Islet precursor cell (in vitro differentiated cells): Measurements from ENCODE around the gene POLH.
"Not testable (repeated sequence)": the region's sequence is repeated elsewhere in the genome, so short reads cannot be mapped to it uniquely, and the experiment has no call there.

Experiments
- DNase-seq: peaks from one replicate; pipeline ENCODE4 v3.0.0-alpha.2; 2018

Gene POLH

DNA sequence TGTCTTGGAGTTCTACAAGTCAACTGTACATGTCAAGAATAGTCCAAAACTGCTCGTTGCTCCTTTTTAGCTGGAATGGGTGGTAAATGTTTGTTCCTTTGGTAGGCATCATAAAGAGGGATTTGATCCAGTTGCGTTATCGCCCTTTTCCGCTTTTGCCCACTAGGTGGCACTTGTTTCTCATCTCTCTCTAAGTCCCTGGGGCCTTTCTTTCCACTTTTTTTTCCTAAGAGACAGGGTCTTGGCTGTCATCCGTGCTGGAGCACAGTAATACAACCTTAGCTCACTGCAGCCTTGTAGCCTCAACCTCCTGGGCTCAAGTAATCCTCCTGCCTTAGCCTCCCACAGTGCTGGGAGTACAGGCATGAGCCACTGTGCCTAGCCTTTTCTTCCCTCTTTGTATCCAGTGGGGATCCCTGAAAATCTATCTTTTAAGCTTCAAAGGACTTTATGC lies 32.4 kb downstream of the POLH start:
- peak; percentile 80 for DNase-seq

DNA sequence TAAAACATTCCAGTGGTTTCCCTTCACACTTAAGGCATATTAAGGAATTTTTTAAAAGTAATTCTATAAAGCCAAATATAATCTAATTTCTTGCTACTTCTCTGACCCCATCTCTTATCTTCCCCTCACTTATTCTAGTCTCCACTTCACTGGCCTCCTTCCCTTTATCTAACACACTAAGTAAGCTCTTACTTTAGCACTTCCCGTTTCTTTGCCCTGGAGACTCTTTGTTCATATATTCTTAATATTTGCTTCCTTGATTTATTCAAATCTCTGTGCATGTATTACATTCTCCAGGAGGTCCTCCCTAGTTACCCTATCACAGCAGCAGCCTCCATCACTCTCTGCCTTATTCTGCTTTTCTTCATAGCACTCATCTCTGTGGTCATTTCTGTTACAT lies 32.8 kb downstream of the POLH start:
- DNase-seq = no peak

DNA sequence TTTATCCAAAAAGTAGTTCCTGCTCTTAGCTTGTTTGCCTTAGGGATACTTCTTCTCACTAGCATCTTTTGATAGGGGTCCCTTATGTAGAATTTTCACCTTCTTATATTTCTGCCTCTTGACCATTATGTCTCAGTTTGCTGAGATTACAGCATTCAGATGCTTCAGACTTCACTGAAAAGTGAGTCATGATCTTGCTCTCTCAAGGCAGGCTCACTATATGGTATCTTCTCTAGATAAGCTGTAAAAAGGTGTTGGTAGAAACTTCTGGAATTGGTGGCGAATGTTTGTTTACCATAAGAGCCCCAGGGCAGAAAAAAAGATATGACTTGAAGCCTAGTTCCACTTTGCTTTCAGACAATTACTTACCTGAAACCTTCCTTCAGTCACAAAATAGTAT lies 33.4 kb downstream of the POLH start:
- no peak for DNase-seq

DNA sequence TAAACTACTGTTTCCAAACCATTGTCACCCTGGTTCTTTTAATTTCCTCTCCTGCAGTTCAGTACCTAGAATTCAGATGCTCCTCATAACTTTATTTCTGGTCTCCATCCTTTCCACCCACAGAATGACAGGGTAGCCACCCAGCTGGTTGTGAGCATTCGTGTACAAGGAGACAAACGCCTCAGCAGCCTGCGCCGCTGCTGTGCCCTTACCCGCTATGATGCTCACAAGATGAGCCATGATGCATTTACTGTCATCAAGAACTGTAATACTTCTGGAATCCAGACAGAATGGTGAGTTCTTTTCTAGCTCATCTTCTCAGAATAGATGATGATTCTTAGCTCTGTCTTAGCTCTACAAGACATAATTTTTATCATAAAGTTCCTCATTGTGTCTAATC lies 34.4 kb downstream of the POLH start:
- DNase-seq = no peak

DNA sequence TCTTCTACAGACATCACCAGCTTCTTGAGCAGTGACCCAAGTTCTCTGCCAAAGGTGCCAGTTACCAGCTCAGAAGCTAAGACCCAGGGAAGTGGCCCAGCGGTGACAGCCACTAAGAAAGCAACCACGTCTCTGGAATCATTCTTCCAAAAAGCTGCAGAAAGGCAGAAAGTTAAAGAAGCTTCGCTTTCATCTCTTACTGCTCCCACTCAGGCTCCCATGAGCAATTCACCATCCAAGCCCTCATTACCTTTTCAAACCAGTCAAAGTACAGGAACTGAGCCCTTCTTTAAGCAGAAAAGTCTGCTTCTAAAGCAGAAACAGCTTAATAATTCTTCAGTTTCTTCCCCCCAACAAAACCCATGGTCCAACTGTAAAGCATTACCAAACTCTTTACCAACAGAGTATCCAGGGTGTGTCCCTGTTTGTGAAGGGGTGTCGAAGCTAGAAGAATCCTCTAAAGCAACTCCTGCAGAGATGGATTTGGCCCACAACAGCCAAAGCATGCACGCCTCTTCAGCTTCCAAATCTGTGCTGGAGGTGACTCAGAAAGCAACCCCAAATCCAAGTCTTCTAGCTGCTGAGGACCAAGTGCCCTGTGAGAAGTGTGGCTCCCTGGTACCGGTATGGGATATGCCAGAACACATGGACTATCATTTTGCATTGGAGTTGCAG lies 37.9 kb downstream of the POLH start:
- no peak for DNase-seq

DNA sequence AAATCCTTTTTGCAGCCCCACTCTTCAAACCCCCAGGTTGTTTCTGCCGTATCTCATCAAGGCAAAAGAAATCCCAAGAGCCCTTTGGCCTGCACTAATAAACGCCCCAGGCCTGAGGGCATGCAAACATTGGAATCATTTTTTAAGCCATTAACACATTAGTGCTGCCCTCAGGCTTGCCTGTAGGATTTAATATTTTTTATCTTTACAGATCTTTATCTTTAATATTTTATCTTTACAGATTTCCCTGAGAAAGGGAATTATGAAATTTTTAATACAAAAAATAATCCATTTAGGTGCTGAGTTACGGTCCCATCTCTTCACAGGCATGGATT lies 38.4 kb downstream of the POLH start:
- no peak for DNase-seq

DNA sequence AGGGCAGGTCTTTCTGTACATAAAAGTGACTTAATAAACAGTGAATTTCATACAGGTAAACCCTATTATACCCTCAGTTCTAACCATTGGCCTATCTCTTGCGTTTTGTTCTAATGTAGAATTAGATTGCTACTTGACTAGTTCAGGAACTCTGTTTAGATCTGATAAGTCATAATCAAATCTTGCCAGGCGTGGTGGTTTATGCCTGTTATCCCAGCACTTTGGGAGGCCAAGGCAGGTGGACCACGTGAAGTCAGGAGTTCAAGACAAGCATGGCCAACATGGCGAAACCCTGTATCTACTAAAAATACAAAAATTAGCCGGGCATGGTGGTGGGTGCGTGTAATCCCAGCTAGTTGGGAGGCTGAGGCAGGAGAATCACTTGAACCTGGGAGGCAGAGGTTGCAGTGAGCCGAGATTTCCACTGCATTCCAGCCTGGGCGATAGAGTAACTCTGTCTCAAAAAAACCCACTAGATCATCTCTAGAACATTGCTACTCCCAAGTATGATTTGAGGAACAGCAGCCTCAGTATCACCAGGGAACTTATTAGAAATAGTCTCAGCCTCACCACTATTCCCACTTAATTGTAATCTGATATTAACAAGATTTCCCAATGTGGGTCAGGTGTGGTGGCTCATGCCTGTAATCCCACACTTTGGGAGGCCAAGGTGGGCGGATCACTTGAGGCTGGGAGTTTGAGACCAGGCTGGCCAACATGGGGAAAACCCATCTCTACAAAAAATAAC lies 40.9 kb downstream of the POLH start:
- no peak for DNase-seq

DNA sequence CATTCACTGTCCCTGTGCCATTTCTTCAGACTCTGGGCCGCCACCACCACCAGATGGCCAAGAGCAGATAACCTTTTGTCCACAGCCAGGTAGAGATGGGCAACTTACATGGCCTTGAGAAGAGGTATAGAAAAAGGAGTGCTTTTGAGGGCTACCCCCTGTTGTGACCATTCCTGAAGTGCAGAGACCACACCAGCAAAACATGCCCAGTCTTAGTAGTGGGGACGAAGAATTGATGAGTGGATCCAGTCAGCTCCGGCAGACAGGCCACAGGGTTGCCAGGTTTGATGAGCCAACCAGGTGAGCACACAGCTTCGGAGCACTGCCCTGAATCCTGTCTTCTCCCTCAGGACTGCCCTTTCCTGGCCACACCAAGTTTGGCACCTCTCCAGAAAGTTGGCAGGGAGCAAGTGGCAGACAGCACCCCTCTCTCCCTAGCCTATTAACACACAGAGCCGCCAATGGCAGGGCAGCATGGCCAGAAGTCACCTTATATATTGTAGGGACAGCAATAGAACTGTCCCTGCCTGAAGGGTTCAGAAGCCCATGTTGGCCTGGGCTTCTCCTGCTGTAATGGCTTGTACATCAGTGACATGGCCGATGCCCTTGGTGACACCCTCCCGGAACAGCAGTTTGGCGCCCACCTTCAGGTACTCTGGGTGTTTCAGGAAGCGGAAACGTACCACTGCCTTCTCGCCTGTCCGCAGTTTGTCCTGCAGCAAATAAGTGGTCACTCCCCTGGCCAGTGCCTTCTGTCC lies 45.3 kb downstream of the POLH start:
- DNase-seq = no peak

DNA sequence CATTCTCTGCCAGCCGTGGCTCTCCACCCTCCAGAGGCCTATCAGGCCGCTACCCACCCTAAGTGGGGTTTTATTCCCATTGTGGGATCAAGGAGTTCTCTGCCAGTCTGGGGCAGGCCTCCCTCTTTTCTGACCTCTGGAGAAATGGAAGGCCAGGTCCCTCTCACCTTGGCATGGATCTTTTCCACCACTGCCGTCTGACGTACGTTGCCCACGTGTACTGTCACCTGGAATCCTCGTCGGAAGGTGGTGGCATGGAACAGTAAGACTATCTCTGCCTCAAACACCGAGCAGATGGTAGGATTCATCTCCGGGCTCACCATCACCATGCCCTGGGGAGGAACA lies 45.8 kb downstream of the POLH start:
- no peak for DNase-seq

DNA sequence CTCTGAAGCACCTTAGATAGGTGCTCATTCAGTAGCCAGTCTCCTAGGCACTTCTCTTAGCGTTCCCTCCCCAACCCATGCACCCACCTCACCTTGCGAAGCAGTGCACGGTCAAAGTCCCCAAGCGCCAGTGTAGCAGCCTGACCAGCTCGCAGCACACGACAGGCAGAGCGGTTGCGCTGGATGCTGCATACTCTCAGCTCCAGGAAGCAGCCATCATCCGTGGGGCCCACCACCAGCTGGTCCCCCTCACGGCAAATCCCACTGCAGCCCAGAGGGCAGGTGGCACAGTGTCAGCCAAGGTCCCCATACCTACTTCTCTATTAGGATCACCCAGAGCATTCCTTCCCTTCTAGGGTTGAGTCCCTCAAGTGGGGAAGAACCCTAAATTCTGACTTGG lies 46.6 kb downstream of the POLH start:
- no peak for DNase-seq

DNA sequence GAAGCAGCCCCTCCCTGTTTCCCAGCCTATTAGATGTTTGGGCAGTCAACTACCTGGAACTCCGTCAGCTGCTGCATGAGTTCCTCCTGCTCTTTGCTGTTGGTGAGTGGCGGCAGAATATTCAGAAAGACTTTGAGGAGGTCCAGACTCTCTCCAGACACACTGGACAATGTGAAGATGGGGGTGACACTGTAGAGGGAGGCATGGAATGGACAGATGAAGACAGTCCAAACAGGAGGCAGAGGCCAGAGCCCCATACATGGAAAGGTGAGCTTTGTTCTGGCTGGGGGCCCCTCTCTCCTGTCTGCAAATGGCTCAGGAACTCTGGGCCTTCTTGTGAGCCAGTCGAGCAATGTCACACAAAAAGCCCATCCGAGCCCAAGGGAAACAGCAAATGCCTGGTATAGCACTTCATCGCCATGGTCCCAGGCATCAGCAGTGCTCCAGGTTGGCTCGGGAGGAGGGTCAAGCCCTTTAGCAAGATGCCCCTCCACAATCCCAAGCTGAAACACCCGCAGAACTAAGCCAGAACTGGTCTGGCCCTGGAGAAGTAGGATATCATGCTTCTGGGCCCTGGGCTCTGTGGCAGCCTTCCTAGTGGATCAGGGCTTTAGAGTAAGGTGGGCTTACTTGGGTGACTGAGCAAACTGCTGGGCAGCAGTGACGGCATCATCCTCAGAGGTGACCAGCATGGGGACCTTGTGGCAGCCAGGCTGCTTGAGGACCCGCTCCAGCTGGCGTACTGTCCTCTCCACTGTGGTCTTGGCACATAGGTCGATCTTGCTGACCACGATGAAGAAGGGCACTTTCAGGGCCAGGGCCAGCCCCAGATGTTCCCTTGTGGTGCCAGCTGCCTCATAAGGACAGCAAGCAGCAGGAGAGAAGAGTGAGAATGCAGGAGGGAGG lies 48.1 kb downstream of the POLH start:
- no peak for DNase-seq

DNA sequence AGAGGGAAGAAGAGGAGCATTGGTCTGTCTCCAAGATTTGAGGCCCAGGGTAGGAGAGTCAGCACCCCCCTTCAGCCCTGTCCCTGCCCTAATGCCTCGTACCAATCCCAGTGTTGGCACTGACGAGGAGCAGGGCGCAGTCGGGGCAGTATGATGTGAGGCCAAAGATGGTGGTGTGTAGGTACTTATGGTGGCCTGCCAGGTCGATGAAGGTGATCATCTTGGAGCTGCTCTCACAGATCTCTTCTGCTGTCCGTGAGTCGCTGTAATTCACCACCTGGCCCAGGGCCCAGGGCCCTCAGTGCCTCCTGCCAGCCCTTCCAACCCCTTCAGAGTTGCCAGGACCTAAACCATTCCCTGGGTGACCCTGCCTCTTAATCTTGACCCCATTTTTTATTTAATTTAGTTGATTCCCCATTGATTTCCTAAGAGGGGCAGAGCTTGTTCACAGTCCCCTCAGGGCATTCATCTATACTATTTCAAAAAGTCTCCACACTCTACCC lies 48.9 kb downstream of the POLH start:
- no peak for DNase-seq

DNA sequence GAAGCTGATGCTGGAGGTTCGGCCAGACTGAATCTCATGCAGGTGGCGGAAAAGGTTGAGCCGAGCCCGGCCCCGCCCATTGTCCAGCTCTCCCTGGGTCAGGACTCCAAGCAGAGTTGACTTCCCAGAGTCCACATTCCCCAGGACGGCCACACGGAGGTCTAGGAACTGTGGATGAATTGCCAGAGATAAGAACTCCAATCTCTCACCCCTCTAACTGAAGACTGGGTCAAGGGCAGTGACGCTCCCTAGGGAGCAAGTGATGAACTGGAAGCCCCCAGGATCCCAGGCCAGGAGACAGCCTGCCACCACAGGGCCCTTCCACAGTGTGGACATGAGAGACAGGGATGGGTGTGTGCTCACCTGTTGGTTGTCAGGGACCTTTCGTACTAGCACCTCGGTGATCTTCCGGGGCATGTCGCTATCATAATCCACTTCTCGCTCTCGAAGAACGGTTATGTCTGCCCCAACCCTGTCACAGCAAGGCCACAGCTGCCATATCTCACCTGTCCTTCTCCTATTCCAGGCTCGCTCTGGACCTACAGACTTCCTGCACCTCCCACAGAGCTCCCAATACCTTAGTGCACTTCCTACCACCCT lies 49.5 kb downstream of the POLH start:
- DNase-seq = no peak

DNA sequence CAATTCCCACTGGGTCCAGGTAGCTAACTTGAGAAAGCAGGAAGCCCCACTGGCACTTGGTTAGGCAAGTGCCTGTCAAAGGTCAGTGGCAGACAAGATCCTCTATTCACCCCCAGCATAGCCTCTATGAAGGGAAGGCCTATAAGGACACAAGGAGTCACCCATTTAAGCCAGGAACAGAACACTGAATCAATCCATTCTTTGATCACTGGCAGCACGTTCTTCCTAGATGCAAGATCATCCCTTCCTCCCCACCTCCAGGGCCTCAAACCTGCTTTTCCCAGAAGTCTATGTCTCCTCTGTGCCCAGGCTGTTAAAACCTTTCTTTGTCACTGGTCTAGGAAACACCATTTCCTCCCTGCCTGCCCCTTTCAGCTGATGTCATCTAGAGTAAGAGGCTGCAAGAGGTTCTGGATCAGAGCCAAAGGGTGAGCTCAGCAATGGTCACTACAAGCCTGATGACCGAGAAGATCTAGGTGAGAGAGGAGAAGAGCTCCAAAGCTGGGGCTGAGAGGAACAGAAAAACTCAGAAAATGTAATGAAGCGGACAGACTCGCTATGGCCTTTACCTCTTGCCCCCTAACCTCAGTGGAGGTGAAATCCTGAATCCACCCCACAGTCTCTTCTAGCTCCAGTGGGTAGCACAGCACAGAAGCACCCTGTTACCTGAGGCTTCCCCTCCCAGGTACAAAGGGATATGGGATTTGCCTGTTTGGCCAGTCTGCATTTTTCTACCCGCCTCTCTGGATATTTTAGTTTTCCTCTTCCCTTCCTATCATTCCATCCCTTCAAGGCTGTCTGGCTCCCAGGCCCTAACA lies 51.2 kb downstream of the POLH start:
- peak; percentile 63 for DNase-seq

DNA sequence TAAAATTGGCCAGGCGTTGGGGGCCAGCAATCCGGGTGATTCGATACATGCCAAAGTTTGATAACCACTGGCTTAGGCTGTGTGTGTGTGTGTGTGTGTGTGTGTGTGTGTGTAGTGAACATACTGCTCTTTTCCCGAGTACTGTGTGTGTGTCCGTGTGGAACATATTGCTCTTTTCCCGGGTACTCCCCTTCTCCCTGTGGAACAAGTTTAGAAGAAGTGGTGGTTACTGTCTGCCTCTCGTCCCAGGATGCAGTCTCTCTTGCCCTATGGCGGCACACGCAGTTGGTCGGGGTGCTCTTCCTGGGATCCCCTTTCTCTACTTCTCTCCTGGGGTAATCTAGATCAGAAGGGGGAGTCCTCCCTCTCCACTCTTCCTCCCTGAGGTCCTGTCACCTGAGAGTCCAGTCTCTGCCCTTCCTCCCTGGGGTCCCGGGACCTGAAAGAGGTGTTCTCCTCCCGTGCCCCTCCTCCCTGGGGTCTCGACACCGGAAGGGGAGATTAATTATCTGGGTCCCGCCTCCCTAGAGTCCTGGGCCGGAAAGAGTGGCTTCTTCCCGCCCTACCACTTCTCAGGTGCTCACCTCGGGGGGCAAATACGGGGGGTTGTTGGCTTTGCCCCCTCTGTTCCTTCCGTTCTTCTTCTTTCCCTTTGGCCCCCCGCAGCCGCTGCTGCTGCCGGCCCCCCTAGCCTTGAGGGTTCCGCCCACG lies 52.6 kb downstream of the POLH start:
- peak; percentile 67 for DNase-seq

DNA sequence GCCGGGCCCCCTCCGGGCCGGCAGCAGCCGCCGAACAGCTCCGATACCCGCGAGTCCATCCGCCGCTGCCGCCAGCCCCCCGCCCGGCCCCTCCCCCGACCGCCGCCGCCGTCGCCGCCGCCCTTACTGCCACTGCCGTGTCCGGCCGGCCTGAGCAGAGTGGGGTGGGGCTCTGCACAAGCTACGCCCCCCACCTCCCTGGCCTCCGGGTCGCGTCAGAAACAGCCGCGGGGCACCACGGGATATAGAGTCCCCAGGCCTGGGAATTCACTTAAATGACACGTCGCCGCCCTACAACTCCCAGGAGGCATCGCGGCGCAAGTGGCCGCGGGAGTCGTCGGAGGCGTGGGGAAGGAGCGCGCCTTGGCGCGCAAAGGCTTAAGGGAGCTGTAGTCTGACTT lies 53.1 kb downstream of the POLH start, which contains the start of gene GTPBP2:
Gene GTPBP2, minus strand, starts transcription at position 161 of the 401 bp plus-strand sequence. Its CDS starts 102 bp downstream, at position 59.
- peak; percentile 100 for DNase-seq

DNA sequence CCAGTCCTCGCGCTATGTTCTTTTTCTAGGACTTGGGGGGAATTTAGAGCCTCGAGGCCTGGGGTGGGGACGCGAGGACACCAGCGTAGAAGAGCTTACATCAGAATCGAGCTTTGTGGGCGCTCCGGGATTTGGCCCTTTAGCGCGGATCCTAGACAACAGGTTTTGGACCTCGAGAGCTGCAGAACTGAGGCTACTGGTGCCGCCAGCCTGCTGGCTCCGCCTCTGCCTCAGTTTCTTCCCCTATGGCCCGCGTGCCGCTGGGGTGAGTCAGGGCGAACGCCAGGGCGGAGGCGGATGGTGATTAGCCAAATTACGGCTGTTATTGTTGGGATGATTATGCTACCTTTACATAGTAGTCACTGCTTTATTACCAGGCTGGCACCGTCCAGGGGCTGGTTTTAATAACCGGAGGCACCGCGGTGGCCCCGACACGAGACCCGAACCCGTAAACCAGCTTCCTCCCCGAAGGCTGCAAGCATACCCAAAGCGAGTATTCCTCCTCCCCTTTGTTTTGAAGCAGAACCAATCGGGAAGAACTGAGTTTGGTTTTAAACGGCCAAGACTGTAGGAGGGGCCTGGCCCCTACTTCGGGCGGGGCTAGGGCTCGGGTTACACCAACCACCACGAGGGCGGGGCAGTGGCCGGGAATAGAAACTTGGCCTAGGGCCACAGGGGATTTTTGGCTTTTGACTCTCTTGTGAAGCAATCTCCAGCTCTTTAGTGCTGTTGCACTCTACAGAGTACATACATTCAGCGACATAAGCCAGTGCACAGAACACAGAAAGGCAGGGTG lies 53.7 kb downstream of the POLH start:
- peak; percentile 98 for DNase-seq

DNA sequence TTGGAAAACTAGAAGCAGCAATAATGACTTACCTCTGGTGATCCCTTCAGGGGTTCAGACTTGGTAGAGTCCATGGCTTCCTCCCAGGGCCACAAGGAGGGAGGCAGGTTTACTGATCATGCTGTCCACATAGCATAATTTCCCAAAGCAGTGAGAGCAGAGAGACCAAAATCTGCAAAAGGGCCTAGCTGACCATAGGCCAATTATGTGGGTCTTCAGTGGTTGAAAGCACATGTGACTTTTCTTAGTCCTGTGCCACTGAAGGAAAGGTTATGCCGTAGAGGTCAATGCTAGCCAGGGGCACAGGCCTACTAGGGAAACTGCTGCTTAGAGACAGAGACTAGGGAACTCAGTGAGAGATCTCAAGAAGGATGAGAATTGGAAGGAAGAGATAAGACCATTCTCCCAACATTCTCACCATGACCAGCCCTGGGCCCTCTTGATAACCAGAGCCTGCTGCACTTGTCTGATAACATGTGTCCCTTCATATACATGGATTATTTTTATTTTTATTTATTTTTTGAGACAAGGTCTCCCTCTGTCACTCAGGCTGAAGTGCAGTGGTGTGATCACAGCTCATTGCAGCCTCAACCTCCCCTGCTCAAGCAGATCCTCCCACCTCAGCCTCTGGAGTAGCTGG lies 55.1 kb downstream of the POLH start:
- DNase-seq = no peak

DNA sequence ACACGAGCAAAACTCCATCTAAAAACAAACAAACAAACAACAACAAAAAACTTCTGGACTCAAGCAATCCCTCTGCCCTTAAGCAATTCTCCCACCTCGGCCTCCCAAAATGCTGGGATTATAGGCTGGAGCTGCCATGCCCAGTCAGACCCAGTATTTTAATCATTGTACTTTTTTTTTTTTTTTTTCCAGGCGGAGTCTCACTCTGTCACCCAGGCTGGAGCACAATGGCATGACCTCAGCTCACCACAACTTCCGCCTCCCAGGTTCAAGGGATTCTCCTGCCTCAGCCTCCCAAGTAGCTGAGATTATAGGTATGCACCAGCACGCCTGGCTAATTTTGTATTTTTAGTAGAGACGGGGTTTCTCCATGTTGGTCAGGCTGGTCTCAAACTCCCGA lies 57.0 kb downstream of the POLH start:
- not testable (repeated sequence) for DNase-seq
